ENCODE measurements around the gene PIGR.
A peak's percentile ranks its signal among the peaks of the same experiment; 100 is the strongest.

Gene PIGR

DNA sequence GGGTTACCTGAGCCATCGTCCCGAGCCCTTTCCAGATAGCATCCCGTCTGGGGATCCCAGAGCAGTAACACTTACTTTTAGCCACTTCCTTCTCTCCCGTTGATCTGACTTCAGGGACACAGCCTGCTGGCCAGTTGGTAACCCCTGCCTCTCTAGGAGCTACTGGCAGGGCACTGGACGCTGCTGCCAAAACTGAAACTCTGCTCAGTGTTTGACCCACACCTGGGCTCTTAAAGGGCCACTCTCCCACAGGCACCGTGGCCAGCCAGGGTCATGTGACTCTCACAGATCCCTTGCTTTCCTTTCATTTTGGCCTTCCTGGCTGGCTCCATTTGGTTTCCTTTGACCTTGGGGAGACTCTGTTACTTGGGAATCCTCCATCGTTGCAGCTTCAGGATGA, at the start of gene PIGR:
Gene PIGR, minus strand, starts transcription at position 206 of the 400 bp plus-strand sequence. CDS start 5,935 bp downstream, outside the sequence.
- DNase-seq (ENCODE audit: low spot score), result no peak

DNA sequence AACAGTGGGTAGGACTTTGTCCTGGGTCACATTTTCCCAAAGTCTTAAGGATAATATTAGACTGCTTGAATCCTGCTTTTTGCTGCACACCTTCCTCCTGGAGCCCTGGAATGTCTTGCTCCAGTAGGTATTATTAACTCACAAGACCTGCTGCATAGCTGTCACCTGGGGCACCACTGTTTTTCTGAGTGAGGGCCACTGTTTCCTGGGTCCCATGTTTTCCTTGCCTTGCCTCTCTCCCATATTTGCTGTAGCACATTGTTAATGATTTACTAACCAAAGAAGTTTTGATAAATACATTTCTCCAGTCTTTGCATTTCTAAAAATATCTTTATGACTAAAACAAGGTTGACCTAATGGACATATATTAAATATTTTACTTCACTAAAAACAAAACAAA, 46.5 kb upstream of the PIGR start:
- no peak for DNase-seq (ENCODE audit: low spot score)

- no peak for DNase-seq (ENCODE audit: low spot score)
These were observed 41.6 kb upstream of the PIGR start for GRCh38 chr1:206987873-206988272.

GRCh38 chr1:206986885-206987284, 40.6 kb upstream of the PIGR start:
- no peak for DNase-seq (ENCODE audit: low spot score)

DNA sequence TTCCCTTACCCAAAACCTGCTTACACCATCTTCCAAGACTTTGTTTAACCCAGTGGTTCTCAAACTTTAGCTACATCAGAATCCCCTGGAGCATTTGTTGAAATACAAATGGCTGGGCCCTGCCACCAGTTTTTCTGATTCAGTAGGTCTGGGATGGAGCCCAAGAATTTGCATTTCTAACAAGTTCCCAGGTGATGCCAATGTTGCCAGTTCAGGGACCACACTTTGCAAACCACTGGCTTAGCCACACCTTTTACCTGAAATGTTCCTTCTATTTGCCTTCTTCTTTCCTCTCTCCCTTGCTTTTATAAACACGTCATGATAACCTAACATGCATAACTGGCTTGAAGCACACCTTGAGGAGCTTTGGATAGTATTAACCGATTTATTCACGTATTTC, 40.1 kb upstream of the PIGR start:
- no peak for DNase-seq (ENCODE audit: low spot score)

- DNase-seq (ENCODE audit: low spot score), result no peak
These were observed 39.0 kb upstream of the PIGR start for GRCh38 chr1:206985162-206985749.

DNA sequence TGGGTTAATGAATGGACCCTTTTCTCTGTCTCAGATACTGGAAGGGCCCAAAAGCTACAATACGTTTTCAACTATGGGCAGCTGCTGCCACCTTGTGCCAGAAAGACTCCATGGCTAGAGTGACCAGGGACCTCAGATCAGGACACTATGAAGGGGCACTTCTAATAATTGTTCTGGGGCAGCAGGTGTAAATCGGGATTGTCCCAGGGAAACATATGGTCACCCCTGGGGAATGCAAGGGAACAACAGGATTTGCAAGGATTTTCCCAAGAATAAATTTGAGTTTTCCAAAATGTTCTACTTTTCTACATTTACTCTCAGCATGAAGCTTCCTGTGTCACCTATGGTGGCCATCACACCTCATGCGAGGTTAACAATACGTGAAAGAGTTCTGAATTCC, 36.0 kb upstream of the PIGR start:
- peak; percentile 70 for DNase-seq (ENCODE audit: low spot score)

- DNase-seq (ENCODE audit: low spot score), result no peak
These were observed 33.2 kb upstream of the PIGR start for GRCh38 chr1:206979379-206980043.

GRCh38 chr1:206978259-206978658, 32.0 kb upstream of the PIGR start:
- no peak for DNase-seq (ENCODE audit: low spot score)

DNA sequence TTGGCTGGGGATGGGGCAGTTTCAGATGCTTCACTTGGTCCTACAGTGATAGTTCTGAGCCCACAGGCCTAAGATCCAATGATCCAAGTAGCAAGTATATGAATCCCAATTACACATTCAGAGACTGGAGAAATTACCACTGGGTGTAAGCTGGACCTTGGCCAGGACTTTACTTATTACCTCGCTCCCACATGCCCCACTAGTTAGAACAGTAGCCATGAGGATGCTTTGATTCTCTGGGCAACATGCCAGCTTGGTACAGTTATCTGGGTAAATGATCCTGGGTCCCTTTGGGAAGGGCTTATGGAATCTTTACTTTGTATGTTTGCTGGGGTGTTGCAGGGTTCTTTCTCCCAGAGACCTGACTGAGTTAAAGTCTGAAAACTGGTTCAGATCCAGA, 29.0 kb upstream of the PIGR start:
- DNase-seq (ENCODE audit: low spot score), result no peak

- DNase-seq (ENCODE audit: low spot score), result no peak
These were observed 27.9 kb upstream of the PIGR start for GRCh38 chr1:206974140-206974539.

- DNase-seq (ENCODE audit: low spot score), result no peak
These were observed 26.5 kb upstream of the PIGR start for GRCh38 chr1:206972728-206973127.

DNA sequence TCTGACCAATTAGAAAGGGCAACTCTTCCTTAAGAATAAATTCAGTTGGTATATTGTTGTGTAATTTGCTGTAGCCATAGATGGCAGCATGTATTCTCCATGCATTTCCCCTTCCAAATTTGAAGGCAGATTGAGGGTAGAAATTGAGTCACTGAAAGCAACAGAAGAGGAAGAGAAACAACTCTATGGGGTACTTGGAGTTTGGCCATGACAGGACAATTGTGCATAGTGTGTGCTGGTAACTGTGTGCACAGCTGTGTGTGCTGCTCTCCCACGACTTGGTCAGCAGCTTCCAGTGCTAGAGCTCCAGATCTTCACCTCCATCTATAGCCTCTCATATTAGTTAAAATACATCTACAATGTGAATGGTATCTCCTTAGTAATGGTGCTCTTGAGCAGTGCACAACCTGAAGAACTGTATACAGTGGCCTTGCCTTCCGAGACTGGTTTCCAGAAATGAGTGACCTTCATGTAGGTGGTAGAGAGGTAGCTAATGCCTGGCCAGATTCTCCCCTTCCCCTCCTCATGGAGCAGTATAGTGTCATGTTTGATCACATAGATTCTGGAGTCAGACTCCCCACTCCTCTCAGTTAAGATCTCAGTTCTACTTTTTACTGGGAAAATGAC, 24.9 kb upstream of the PIGR start:
- DNase-seq (ENCODE audit: low spot score), result peak; percentile 26

GRCh38 chr1:206970446-206970845, 24.2 kb upstream of the PIGR start, which contains the start of gene FCAMR:
Gene FCAMR, minus strand, starts transcription at chr1:206970460. Its CDS starts 335 bp downstream, at chr1:206970125.
- no peak for DNase-seq (ENCODE audit: low spot score)

GRCh38 chr1:206969090-206969489, 22.8 kb upstream of the PIGR start:
- no peak for DNase-seq (ENCODE audit: low spot score)

DNA sequence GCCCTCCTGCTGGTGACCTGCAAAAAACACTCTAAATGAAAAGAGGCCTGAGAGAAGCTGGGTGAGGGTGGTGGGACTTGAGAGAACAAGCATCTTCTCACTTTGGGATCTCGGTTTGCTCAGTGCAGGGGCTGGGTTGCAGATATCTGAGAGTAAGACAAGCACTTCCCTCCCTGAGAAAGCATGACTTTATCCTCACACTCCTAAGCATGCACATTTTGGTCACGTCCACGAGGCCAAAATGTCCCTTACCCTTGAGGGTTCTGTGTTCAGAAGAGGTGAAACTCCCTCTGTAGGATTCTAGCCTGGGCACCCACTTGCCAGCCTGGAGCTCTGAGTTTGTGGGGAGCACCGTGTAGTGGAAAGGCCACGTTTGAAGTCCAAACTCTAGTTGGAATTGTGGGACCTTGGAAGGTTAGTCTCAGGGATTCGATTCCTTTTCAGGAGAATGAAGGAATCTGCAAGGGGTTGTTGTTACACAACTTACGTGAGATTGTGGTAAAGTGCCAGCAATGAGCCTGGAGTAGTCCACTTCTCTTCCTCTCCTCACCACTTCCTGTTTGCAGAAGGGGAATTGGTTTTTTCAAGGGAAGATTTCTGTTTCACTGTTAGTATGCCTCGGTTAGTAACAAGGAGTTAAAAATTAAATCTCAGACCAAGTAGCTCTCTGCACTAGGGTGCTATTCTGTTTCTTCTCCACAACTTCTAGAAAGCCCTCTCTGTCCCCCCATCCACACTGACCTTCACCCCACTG, 21.0 kb upstream of the PIGR start:
- DNase-seq (ENCODE audit: low spot score), result peak; percentile 47

GRCh38 chr1:206965781-206966180, 19.5 kb upstream of the PIGR start:
- no peak for DNase-seq (ENCODE audit: low spot score)

DNA sequence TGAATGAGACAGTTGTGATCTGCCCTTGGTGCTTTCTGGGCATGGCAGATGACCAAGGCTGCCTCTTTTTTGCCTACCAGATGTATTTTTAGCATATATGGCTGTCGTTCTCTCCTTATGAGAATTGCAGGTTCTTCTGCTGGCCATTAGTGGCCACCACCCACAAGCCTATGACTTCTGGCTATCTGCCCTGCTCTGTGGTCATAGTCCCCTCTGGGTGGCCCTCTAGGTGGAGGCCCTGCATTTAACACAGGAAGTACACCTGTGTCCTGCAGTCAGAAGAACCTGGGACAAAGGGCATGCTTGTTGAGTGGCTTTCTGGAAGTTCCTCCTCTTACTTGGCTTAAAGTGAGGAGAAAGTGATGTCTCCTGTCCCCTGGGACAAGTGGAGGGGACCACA, 17.5 kb upstream of the PIGR start:
- no peak for DNase-seq (ENCODE audit: low spot score)

DNA sequence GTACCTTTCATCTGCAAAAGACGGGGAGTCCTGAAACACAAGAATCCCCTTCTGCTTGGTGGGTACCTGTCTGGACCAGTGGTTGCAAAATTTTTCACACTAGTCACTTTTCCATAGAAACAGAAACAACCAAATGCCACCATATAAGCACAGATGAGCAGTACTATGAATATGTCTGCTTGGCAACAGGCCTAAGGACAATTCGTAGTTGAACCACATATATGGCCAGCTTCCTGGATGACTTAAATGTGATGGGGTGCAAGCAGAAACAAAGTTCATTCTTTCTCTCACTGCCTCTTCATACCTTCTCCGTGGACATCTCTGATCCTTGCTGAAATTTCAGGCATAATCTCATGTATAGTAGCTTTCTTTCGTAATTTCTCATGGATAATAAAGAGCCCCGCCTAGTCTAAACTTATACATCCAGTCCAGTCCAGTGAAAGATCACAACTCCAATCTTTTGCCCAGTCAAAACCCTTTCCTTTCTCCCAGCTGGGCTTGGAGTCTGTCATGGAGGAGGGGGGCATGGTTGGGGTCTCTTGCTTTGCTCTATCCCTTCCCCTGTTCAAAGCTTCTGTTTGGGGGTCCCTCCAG, 16.9 kb upstream of the PIGR start:
- DNase-seq (ENCODE audit: low spot score), result no peak

GRCh38 chr1:206962272-206962671, 16.0 kb upstream of the PIGR start:
- DNase-seq (ENCODE audit: low spot score), result no peak

- DNase-seq (ENCODE audit: low spot score), result no peak
These were observed 15.4 kb upstream of the PIGR start for GRCh38 chr1:206961668-206962067.

GRCh38 chr1:206960676-206961386, 14.6 kb upstream of the PIGR start:
- DNase-seq (ENCODE audit: low spot score), result no peak
